Activated CD8-positive, alpha-beta memory T cell treated with anti-CD3 and anti-CD28 coated beads, Interleukin-2, amount 50 U/mL, for 48 hours (primary cell): Measurements from ENCODE around the gene ADM5.
"Not testable (repeated sequence)": the region's sequence is repeated elsewhere in the genome, so short reads cannot be mapped to it uniquely, and the experiment has no call there.

Source experiments
- DNase-seq: peaks from one replicate; pipeline ENCODE4 v3.0.0-alpha.2; 2020

ADM5 gene

DNA sequence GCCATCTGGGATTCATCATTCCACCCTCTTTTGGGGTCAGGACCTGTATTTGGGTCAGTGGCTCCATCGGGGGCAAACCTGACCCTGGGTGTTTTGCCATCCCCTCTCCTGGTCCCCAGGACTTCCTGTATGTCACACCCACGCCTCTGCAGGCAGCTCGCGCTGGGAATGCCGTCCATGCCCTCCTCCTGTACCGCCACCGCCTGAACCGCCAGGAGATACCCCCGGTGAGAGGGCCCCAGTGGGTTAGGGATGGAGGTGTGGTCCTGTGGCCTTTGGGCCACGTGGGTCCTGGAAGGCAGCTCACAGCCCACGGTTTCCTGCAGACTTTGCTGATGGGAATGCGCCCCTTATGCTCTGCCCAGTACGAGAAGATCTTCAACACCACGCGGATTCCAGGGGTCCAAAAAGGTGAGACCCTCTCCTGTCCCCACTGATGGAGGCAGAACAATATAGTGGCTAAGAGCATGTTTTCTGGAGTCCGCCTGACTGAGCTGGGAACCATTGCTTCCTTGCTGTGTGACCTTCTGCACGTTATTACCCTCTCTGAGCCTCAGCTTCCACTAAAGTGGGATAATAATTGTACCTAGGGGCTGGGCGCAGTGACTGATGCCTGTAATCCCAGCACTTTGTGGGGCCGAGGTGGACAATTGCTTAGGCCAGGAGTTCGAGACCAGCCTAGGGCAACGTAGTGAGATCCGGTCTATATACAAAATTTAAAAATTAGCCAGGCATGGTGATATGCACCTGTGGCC lies 15.7 kb downstream of the ADM5 start:
- DNase-seq = no peak

DNA sequence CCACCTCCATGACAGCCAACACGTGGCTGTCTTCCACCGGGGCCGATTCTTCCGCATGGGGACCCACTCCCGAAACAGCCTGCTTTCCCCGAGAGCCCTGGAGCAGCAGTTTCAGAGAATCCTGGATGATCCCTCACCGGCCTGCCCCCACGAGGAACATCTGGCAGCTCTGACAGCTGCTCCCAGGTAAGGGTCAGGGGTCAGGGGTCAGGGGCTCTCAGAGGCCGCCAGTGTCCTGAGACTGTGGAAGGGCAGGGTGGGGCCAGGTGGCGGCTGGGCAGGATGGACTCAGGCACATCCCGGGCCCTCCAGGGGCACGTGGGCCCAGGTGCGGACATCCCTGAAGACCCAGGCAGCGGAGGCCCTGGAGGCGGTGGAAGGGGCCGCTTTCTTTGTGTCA lies 16.5 kb downstream of the ADM5 start:
- no peak for DNase-seq

DNA sequence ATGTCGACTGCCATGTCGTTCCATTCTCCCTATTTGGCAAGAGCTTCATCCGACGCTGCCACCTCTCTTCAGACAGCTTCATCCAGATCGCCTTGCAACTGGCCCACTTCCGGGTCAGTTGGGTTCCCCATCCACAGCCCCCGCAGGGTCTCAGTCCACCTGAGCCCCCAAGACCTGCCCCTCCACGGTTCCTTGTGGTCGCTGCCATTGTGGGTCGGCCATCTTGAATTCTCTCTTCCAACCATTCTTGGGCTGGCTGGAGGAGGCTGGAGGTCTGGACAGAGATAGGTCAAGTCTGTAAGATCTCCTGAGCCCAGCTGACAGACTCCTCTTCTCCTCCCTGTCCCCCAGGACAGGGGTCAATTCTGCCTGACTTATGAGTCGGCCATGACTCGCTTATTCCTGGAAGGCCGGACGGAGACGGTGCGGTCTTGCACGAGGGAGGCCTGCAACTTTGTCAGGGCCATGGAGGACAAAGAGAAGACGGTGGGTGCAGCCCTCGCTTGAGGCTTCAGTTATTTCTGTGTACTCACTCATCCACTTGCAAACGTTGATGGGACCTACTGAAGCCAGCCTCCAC lies 21.1 kb downstream of the ADM5 start:
- DNase-seq = no peak

DNA sequence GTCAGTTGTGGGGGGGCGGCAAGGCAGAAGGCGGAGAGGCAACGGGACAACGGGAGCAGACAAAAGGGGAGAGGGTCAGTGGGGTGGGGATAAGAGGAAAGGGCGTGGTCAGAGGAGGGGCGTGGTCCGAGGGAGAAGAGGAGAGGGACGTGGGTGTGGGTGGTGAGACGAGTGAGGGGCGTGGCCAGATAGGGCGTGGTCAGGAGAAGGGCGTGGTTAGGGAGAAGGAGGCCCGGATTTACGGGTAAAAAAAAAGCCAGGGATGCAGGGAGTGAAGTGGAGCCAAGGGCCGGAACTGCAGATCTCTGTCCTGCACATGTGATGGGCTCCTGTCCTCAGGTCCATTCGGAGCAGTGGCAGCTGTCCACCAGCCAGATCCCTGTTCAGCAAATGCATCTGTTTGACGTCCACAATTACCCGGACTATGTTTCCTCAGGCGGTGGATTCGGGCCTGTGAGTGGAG lies 23.0 kb downstream of the ADM5 start:
- no peak for DNase-seq

DNA sequence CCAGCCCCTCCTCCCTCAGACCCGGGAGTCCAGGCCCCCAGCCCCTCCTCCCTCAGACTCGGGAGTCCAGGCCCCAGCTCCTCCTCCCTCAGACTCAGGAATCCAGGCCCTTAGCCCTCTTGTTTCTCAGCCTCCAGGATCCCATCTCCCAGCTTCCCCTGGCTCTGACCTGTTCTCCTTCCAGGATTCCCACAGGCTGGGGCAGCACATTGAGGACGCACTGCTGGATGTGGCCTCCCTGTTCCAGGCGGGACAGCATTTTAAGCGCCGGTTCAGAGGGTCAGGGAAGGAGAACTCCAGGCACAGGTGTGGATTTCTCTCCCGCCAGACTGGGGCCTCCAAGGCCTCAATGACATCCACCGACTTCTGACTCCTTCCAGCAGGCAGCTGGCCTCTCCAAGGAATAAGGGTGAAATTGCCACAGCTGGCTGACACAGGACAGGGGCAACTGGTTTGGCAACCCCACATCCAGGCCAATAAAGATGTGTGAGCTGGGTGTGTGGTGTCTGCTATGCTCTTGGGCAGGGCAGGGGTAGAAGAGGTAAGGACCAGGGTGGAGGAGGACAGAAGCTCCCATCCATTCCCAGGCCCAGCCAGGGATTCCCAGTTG lies 23.9 kb downstream of the ADM5 start:
- DNase-seq = no peak

DNA sequence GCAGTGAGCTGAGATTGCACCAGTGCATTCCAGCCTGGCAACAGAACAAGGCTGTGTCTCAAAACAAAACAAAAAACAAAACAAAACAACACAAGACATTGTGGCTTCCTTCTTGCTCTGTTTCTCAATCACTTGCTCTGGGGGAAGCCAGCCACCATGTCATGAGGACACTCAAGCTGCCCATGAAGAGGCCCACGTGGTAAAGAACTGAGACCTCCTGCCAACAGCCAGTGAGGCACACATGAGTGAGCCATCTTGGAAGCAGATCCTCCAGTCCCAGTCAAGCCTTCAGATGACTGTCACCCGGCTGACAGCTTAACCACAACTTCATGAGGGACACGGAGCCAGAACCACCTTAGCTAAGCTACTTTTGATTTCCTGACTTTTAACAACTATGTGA lies 26.8 kb downstream of the ADM5 start:
- no peak for DNase-seq

DNA sequence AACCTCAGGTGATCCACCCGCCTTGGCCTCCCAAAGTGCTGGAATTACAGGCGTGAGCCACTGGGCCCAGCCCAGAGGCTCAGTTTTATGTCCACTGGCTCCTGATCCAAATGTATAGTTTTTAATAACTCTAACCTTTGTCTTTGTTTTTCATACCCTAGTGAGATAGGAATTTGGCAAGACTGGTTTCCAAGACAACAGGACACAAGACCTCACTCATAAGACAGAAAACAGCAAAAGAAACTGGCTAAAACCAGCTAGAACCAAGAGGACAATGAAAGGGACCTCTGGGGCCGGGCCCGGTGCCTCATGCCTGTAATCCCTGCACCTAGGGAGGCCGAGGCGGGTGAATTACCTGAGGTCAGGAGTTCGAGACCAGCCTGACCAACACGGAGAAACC lies 29.1 kb downstream of the ADM5 start:
- no peak for DNase-seq

DNA sequence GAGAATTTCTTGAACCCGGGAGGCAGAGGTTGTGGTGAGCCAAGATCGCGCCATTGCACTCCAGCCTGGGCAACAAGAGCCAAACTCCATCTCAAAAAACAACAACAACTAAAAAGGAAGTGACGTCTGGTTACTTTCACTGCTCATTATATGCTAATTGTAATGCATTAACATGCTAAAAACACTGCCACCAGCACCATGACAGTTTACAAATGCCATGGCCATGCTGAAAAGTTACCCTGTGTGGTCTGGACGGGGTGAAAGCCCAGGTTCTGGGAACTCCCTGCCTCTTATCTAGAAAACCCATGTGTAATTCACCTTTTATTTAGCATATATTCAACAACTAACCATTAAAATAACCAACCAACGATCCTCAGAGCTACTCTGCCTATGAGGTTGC lies 29.6 kb downstream of the ADM5 start:
- DNase-seq = no peak

DNA sequence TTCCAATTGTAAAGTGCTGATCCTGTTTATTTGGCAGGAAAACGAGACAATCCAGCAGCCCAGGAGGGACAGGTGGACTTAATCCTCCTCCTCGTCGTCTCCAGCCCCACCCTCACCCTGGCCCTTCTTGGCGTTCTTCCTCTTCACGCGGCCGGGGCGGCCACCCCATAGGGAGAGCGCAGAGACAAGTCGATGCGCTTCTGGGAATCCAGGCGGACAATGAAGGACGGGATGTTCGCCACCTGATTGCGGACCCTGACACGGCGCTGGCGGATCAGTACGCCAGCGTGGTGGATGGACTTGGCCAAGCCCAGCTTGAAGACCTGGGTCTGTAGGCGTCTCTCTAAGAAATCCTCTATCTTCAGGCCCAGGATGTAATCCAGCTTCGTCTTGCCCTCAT lies 30.0 kb downstream of the ADM5 start:
- not testable (repeated sequence) for DNase-seq

DNA sequence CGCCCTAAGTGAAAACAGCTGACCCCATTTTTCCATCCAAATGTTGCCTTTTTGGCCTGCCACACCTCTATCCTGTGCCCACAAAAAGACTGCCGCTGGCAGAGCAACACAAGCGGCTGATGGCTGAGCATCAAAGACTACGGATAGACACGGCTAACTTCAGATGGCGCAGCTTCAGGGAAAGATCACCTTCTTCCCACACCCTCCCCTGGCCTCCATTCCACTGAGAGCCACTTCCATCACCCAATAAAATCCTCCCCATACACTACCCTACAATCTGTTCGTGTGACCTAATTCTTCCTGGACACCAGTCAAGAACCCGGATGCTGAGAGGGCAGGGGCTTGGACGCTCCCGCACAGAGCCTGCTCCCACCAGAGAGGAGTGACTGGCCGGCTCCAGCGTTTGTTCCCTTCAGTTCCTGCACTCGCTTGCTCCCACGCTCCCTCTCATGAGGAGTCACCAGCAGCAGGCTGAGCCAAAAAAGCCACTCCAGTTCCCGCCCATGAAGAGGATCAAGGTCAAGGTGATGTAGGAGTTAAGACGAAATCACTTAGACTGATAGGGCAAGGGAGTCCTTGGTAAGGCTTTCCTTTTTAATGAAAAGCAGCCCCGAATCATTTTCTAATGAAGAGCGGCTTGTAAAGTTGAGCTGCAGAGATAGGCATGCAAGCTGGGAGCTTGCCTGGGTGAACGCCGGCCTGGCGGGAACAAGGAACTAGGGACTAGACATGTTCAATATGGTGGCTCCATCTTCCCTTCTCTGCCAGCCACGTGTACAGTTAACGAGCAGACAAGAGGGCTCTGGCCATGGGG lies 38.0 kb downstream of the ADM5 start:
- no peak for DNase-seq

DNA sequence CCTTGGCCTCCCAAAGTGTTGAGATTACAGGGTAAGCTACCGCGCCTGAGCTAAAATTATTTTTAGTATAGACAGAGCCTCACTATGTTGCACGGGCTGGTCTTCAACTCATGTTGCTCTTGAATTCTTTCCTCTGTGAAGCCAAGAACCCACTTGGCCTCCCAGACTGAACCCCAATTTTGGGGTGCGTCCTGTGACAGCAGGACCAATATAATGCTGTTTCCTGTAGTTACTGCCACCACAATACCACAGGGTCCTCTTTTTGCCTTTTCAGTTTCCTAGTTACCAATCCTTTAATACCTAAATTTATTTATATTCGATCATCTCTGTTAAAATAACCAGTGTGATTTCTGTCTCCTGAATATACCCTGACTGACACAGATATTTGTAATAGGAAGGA lies 40.8 kb downstream of the ADM5 start:
- no peak for DNase-seq

DNA sequence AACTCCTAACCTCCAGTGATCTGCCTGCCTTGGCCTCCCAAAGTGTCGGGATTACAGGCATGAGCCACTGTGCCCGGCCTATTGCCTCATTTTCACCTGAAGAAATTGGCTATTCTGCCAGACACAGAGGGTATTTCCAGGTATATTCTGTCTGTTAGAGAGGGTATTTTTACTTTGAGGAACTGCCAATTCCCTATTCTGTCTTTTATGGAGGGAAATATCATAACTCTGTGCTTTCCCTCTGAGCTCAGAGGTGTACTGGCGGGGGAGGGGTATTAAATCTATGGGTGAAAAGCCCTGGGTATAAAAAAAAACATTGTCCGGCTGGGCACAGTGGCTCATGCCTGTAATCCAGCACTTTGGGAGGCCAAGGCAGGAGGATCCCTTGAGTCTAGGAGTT lies 48.9 kb downstream of the ADM5 start:
- no peak for DNase-seq

DNA sequence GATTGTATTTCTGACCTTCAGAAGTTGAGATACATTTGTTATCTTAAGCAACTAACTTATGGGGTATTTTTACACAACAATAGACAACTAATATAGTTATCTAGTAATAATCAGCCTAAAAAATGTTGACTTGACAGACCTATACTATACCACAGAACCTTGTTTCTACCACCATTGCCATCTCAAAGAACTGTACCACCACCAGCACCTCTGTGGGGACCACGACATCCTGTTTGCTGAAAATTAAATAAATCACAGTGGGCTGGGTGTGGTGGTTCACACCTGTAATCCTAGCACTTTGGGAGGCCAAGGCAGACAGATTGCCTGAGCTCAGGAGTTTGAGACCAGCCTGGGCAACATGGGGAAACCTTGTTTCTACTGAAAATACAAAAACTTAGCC lies 49.7 kb downstream of the ADM5 start:
- no peak for DNase-seq

DNA sequence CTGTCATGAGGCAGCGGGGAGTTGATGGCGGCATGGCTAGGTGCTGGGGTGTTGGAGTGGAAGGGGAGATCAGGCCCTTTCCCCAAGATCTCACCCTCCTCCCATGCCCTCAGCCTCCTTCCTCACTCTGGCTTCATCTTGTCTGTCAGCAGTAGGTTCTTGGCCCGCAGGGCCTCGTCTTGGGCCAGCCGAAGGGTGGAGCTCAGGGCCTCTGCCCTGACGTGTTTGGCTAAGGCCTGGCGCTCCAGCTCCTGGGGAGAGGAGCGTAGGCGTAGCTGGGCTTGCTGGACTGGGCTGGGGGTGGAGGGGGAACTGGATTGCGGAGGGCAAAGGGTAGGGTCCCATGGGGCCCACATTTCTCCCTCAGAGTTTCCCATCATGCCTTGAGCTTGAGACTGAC lies 50.5 kb downstream of the ADM5 start:
- DNase-seq = no peak
